ENCODE measurements around the gene BOLA3.
"Not testable (repeated sequence)": the region's sequence is repeated elsewhere in the genome, so short reads cannot be mapped to it uniquely, and the experiment has no call there.

The BOLA3 gene

DNA sequence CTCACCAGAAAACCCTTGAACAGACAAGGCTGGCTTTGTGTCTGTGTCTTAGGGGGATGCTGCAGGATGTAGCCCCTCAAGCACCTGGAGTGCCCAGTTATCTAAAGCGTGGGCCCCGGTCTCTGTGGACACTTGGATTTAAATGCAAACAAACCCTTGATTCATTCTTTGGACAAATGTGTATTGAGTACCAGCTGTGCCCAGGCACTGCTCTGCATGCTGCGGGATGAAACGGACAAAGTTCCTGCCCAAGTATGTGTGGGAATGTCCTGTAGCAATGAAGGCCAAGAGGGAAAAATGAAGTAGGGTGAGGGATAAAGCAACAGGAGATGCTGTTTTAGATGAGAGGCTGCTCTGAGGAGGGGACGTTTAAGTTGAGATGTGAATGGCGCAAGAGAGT is 53.9 kb downstream of the BOLA3 start:
- no peak overlapping the region for H3K4me3 ChIP-seq (ENCODE audit: low read depth, low read length)
- TF ChIP-seq, protein P1, sequence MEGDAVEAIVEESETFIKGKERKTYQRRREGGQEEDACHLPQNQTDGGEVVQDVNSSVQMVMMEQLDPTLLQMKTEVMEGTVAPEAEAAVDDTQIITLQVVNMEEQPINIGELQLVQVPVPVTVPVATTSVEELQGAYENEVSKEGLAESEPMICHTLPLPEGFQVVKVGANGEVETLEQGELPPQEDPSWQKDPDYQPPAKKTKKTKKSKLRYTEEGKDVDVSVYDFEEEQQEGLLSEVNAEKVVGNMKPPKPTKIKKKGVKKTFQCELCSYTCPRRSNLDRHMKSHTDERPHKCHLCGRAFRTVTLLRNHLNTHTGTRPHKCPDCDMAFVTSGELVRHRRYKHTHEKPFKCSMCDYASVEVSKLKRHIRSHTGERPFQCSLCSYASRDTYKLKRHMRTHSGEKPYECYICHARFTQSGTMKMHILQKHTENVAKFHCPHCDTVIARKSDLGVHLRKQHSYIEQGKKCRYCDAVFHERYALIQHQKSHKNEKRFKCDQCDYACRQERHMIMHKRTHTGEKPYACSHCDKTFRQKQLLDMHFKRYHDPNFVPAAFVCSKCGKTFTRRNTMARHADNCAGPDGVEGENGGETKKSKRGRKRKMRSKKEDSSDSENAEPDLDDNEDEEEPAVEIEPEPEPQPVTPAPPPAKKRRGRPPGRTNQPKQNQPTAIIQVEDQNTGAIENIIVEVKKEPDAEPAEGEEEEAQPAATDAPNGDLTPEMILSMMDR (IDR thresholded peaks at IDR 0.05; ENCODE audit: low read depth, low read length): no peak

DNA sequence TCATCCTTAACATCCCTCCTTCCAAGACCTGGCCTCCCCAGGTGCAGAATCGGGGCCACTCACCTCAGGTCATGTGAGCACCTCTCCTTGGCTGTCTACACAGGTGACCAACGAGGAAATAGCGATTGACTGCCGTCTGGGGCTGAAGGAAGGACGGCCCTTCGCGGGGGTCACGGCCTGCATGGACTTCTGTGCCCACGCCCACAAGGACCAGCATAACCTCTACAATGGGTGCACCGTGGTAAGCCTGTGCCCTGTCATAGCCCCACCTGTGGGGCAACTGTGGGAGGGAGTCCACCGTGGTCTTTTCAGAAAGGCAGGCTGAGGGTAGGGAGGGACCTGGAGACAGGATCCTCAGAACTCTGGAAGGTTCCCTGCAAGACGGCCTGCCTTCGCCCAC is 54.3 kb downstream of the BOLA3 start:
- TF ChIP-seq, protein P1 (IDR thresholded peaks at IDR 0.05; ENCODE audit: low read depth, low read length): no peak
- no peak overlapping the region for H3K4me3 ChIP-seq (ENCODE audit: low read depth, low read length)

GRCh38 chr2:74092275-74092674 is 55.4 kb downstream of the BOLA3 start:
- TF ChIP-seq, protein P1 (IDR thresholded peaks at IDR 0.05; ENCODE audit: low read depth, low read length): no peak
- H3K4me3 ChIP-seq (ENCODE audit: low read depth, low read length): no peak overlapping the region

- TF ChIP-seq, protein P1 (IDR thresholded peaks at IDR 0.05; ENCODE audit: low read depth, low read length): no peak
- H3K4me3 ChIP-seq (ENCODE audit: low read depth, low read length): no peak overlapping the region
Measured at GRCh38 chr2:74091391-74091790, 56.3 kb downstream of the BOLA3 start.

DNA sequence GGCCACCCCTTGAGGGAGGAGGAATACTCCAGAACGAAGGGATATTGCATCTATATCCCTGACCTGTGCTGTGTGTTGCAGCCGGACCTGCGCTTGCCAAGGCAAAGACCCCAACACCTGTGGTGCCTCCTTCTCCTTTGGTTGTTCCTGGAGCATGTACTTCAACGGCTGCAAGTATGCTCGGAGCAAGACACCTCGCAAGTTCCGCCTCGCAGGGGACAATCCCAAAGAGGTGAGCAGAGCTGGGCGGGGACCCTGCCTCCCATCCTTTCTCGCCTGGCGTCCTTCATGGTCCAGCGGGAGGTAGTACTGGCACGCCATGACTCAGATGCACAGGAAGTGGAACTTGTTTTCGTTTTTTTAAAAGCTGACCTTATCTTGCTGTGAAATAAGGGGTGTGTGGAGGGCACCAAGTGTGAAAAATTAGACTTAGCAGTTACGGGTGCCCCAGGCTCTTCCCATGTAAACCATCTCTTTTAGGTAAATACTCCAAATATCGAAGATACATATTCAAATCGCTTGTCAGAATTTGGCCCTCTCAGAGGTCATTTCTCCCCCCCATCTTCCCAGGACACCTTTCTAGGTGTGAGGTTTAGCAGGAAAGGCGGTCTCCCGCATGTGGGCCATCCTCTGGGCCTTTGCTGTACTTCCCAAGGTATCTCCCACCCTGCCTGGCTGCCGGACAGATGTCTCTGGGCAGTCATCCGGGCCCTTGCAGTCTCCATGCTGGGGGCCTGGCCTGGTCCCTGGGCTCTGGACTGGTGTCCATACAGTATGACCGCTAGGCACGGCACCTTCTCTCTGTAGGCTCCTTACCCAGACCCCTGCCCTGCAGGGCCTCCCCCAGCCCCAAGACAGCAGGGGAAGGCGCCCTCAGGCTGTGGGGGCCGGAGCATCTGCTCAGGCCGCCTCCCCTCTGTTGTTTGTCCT is 57.6 kb downstream of the BOLA3 start:
- TF ChIP-seq, protein P1 (IDR thresholded peaks at IDR 0.05; ENCODE audit: low read depth, low read length): no peak
- H3K4me3 ChIP-seq (ENCODE audit: low read depth, low read length): no peak overlapping the region

- not testable (repeated sequence) for H3K4me3 ChIP-seq (ENCODE audit: low read depth, low read length)
Measured at GRCh38 chr2:74088676-74089075, 59.0 kb downstream of the BOLA3 start.

- TF ChIP-seq, protein P1 (IDR thresholded peaks at IDR 0.05; ENCODE audit: low read depth, low read length): no peak
- H3K4me3 ChIP-seq (ENCODE audit: low read depth, low read length): no peak overlapping the region
Measured at GRCh38 chr2:74087696-74088095, 60.0 kb downstream of the BOLA3 start.
